CD4-positive, alpha-beta T cell treated with Interleukin-4 for 4 hours (primary cell): ENCODE data around the gene PIPOX.

Experiments
- DNase-seq: peaks from one replicate; pipeline ENCODE4 v3.0.0-alpha.2; 2020

PIPOX gene

GRCh38 chr17:29048440-29049368, 5.8 kb downstream of the PIPOX start:
- DNase-seq, result no peak

DNA sequence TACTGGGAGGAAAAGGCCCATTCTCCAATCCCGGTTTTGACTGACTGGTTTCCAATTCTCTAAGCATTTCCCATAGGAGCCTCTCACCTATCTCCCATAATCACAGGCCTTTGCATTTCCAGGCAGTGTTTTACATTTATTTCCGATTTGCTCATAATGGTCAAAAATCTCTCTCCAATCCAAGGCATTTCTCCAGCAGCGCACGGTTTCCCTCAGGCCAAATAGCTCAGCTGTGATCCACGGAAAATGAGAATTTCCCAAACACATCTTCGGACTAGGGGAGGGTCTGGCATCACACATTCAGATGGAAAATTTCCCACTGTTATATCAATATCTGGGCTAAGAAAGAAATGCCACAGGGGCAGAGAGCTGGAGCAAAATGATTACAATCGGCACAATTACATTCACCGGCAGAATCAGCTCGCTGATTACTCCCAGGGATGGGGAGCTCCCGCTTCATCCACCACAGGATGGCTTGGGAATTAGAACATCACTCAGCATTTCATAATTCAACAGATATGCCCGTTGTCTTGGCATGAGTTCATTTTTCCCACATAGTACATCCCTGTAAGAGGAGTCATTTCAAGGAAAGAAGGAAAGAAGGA, 6.7 kb downstream of the PIPOX start:
- DNase-seq, result no peak

DNA sequence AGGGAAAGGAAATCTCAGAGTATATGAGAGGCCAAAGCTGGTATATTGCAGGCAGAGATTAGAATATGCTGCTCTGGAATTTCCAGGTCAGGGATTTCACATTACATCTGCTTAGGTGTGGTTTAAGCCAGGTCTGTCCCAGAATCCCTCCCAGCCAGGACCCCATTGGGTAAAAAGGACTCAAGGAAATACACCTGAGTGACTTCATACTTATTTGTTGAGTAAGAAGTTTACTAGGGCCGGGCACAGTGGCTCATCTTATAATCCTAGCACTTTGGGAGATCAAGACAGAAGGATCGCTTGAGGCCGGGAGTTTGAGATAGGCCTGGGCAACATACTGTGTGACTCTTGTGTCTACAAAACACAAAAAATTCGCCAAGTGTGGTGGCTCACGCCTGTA, 7.2 kb downstream of the PIPOX start:
- DNase-seq, result no peak

- no peak for DNase-seq
Measured at GRCh38 chr17:29051194-29051593, 8.3 kb downstream of the PIPOX start.

GRCh38 chr17:29051731-29052130, 8.8 kb downstream of the PIPOX start:
- DNase-seq, result no peak

GRCh38 chr17:29054835-29055234, 11.9 kb downstream of the PIPOX start:
- no peak for DNase-seq

DNA sequence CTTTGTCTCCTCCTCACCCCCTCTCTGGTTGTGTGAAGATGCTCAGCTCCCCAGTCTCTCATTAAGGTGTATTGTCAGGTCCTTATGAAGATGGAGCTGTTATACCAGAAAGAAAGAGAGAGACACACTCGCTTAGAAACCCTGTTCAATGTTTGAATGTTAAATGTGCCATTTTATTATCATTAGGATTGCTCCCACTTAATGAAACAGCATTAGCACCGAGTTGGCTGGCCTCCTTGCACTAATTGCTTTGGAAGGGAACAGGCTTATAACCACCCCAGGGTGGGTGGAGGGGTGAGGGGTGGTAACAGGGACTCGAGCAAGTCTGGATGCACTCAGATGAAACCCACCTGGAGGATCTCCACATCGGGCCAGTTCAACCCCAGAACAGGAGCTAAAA, 14.4 kb downstream of the PIPOX start:
- DNase-seq, result no peak

DNA sequence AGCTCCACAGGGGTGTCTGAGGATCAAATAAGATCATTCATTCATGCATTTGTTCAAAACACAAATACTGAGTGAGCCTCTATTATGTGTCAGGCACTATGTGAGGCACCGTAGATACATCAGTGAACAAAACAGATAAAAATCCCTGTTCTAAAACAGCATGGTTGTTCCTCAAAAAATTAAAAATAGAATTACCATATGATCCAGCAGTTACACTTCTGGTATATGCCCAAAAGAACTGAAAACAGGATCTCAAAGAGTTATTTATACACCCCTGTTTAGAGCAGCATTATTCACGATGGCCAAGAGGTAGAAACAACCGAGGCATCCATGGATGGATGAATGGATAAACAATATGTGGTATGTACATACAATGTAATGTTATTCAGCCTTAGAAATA, 15.4 kb downstream of the PIPOX start:
- no peak for DNase-seq

- no peak for DNase-seq
Measured at GRCh38 chr17:29059281-29059680, 16.3 kb downstream of the PIPOX start.

GRCh38 chr17:29060475-29060874, 17.5 kb downstream of the PIPOX start:
- no peak for DNase-seq

GRCh38 chr17:29061036-29061435, 18.1 kb downstream of the PIPOX start:
- DNase-seq, result no peak

- no peak for DNase-seq
Measured at GRCh38 chr17:29062215-29062614, 19.3 kb downstream of the PIPOX start.

GRCh38 chr17:29063992-29064391, 21.1 kb downstream of the PIPOX start:
- DNase-seq, result no peak

GRCh38 chr17:29066047-29066446, 23.1 kb downstream of the PIPOX start:
- no peak for DNase-seq

DNA sequence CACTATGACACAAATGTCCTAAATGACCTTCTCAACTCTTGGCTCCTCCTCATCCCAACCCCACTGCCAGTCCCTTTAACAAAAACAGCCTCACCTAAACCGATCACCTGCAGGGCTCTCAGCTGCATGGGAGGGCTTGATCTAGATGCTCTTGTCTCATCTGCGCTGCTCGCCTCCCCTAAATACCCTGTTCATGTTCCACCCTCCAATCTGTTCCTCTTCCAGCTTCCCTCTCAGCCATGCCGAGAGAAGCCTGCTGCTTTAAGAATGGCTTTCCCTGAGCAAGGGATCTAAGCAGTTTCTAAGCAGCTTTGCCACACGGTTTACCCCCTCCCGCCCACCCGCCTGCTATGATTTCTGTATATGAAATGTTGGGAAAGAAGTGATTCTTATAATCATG, 23.7 kb downstream of the PIPOX start:
- no peak for DNase-seq

DNA sequence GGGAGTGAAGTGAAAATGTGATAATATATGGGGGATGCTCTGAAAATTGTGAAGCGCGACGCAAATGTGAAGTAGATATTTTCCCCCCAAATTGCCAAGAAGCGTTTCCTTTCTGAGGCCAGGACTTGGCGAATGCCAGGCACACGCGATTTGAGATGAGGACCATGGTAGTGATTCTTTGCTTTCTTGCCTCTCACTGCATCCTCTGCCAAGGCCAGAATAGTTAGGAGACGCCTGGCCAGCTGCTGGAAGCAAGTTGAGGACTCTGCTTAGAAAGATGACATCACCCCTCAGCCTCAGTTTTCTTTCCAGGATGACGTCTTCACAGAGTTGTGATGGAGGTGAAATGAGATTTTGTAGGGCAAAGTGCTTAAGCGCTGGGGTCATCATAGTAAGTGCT, 25.9 kb downstream of the PIPOX start:
- DNase-seq, result no peak

DNA sequence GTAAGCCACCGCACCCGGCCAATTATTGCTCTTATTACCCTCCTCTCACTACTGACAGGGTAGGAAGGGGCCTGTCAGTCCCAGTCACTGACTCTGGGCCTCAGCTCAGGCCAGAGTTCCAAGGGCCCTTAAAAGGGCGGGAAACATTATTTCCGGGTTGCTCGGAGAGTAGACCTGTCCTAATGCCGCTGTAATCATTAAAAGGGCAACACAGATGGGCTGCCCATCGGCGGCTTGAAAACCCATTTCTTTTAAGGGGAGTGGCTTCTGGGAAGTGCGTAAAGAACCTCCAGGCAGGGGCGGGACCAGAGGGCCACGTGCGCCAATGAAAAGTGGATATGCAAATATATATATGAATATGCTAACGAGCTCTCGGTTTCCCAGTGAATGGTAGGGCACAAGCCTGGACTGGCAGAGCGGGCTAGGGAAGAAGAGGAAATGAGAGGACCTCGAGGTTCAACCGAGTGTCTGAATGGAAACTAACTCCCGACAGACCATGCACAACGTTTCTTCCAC, 26.6 kb downstream of the PIPOX start:
- DNase-seq, result no peak

GRCh38 chr17:29070308-29070707, 27.4 kb downstream of the PIPOX start:
- no peak for DNase-seq

DNA sequence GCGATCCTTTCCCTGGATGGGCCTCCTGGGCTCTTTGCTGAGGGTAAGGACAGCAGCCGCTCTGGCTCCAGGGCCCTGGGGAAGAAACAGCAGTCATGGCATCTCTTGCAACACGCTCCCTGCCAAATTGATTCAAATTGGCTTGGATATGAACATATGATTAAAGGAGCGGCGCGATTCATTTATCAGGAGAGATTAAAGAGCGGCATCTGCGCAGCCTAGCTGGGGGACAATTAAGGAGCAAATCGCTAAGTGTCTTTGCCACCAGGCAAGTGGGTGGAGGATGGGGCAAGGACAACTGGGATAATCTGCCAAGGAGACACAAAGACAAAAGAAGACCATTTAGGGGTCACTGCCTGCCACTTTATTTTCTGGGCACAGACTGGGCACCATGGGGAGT, 27.8 kb downstream of the PIPOX start:
- DNase-seq, result no peak

GRCh38 chr17:29071303-29071702, 28.4 kb downstream of the PIPOX start:
- DNase-seq, result no peak

DNA sequence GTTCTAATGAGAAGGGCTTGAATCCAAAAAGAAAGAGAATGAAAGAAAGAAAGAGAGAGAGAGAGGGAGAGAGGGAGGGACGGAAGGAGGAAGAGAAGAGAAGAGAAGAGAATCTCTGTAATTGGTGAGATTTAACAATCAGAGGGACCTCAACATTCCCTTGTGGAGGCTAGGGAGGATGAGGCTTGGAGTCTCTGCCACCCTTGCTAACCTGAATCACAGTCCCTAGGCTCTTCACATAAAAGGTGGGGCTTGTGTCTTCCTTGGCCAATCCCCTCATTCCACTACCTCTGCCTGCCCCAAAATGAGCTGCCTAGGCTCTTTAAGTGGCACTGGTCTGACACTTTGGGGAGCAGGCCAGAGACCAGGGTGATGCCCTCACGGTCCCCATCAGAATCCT, 30.1 kb downstream of the PIPOX start:
- no peak for DNase-seq

DNA sequence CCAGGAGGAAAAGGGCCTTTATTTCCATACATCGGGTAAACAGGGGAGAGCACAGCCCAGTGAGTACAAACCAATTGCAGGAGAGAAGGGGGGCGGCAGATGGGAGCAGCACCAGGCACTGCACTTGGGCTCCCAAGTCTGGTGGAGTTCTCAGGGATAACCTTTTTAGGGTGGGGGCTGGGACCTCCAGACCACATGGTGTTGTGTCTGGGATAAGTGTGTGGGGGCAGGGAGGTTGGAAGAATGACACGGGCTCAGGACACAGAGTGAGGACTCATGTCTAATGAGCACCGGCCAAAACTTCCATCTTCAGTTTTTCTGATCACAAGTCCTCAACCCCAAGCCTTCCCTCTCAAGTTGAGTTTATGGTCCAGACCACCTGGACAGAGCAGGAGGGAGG, 30.6 kb downstream of the PIPOX start:
- no peak for DNase-seq

DNA sequence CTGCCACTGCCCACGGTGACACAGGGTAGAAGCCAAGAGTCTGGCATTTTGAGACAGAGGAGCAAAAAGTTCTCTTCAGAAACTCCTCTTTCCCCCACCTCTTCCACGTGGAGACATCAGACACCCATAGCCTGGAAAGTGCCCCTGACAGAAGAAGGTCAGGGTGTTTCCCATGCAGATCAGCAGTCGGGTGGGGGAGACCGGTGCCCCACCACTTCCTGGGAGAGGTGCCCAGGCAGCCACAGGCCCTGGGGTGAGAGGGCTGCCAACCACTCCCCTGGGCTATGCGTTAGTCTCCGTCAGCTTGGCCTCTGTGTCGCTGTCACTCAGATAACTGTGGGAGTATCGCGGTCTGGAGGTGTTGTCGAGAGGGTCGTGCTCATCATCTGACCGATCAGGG, 31.5 kb downstream of the PIPOX start:
- no peak for DNase-seq

DNA sequence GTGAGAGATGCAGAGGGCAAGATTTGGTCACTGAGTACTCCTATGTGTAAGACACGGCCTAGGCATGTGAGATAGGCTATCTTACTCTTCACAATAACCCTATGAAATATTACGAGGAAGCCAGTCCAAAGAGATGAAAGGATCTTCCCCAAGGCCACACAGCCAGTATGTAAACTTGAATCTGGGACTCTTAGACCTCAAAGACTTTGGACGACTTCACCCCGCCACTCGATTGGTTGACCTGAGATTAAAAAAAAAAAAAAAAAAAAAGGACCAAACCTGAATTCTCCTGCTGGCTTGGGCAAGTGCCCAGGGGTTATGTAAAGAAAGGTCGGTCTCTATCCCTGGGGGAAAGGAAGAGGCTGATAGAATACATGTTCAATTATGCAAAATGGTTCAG, 33.1 kb downstream of the PIPOX start:
- DNase-seq, result no peak
